ENCODE measurements around the gene DCC. TPM values are rescaled to one million over a fixed set of nuclear protein-coding genes. Genes with fewer than 3 reads are reported as not detected.

Gene DCC
- total and polyA plus RNA-seq, 9 donors, result under 0.01 to 0.77 (median 0.30) TPM; not detected in 3

GRCh38 chr18:52829876-52830405, 489.9 kb downstream of the DCC start:
- Histone ChIP-seq H3K36me3 (no peaks in the 10 kb centered on the region), H3K27ac (no peak overlapping the region), H3K27me3 (no peaks in the 10 kb centered on the region), H3K4me3 (no peak overlapping the region), H3K4me1 (ENCODE audit: insufficient read depth) (no peaks in the 10 kb centered on the region), H3K9me3 (no peaks in the 10 kb centered on the region)
- WGBS, 3 donors, result 64 to 77% (median 65%) methylated on average over 4 of the region's 4 CpGs
- no peak for DNase-seq
- no peak for TF ChIP-seq POLR2A (IDR thresholded peaks at IDR 0.05)
- TF ChIP-seq, protein P1, sequence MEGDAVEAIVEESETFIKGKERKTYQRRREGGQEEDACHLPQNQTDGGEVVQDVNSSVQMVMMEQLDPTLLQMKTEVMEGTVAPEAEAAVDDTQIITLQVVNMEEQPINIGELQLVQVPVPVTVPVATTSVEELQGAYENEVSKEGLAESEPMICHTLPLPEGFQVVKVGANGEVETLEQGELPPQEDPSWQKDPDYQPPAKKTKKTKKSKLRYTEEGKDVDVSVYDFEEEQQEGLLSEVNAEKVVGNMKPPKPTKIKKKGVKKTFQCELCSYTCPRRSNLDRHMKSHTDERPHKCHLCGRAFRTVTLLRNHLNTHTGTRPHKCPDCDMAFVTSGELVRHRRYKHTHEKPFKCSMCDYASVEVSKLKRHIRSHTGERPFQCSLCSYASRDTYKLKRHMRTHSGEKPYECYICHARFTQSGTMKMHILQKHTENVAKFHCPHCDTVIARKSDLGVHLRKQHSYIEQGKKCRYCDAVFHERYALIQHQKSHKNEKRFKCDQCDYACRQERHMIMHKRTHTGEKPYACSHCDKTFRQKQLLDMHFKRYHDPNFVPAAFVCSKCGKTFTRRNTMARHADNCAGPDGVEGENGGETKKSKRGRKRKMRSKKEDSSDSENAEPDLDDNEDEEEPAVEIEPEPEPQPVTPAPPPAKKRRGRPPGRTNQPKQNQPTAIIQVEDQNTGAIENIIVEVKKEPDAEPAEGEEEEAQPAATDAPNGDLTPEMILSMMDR (IDR thresholded peaks at IDR 0.05), result no peak
- TF ChIP-seq EP300 (IDR thresholded peaks at IDR 0.05), result no peak
- intact Hi-C loops (cut with DNase I), result no loop called here

DNA sequence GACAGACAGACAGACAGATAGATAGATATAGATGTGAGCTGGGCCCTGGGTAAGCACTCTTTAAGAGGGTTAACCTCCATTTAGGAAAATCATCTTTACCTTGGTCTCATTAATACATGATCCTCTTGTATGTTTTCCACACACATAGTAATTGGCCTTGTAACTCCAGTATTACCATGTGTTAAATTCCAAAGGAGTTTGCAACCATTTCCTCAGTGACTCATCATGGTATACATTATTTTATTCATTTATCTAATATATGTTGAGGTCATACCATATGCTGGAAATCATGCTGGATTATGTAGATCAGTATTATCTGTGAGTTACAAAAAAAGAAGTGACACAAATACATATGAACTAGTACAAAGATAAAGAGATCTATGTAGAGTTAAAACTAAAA, 504.3 kb downstream of the DCC start:
- H3K4me1 ChIP-seq (ENCODE audit: insufficient read depth), result no peaks in the 10 kb centered on the region
- no peak for TF ChIP-seq POLR2A (IDR thresholded peaks at IDR 0.05)
- no peak for TF ChIP-seq EP300 (IDR thresholded peaks at IDR 0.05)
- TF ChIP-seq, protein P1 (IDR thresholded peaks at IDR 0.05), result no peak
- H3K4me3 ChIP-seq, result no peak overlapping the region
- intact Hi-C loops (cut with DNase I), result no loop called here
- H3K36me3 ChIP-seq, result no peaks in the 10 kb centered on the region
- no peaks in the 10 kb centered on the region for H3K9me3 ChIP-seq
- DNase-seq, result no peak
- no peak overlapping the region for H3K27ac ChIP-seq
- no peaks in the 10 kb centered on the region for H3K27me3 ChIP-seq

DNA sequence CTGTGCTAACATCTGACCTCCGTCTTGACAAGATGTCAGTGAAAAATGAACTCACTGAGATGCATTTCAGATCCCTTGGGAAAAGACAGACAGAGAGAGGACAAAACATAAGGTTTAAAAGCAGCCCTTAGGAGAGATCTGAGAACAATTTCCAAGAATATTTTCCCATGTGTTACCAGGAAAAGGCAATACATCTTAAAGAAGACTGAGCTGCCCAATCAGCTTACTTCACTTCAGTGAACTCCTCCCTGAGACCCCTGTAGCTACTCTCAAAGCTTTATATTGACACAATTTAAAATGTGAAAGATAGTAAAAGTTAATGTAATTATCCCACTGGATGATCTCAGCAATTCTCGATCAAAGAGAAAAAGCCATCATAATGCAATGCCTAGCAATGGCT, 505.0 kb downstream of the DCC start:
- intact Hi-C loops (cut with DNase I), result no loop called here
- H3K9me3 ChIP-seq, result no peaks in the 10 kb centered on the region
- no peaks in the 10 kb centered on the region for H3K36me3 ChIP-seq
- 85 to 91% (median 88%) methylated on average over 2 of the region's 2 CpGs for WGBS, 3 donors
- no peaks in the 10 kb centered on the region for H3K27me3 ChIP-seq
- TF ChIP-seq, protein P1 (IDR thresholded peaks at IDR 0.05), result no peak
- TF ChIP-seq EP300 (IDR thresholded peaks at IDR 0.05), result no peak
- no peak for TF ChIP-seq POLR2A (IDR thresholded peaks at IDR 0.05)
- no peak overlapping the region for H3K4me3 ChIP-seq
- H3K4me1 ChIP-seq (ENCODE audit: insufficient read depth), result no peaks in the 10 kb centered on the region
- H3K27ac ChIP-seq, result no peak overlapping the region
- DNase-seq, result no peak

- Histone ChIP-seq H3K27ac (no peak overlapping the region), H3K9me3 (no peaks in the 10 kb centered on the region), H3K4me1 (ENCODE audit: insufficient read depth) (no peaks in the 10 kb centered on the region), H3K4me3 (no peak overlapping the region), H3K36me3 (no peaks in the 10 kb centered on the region), H3K27me3 (no peaks in the 10 kb centered on the region)
- intact Hi-C loops (cut with DNase I), result loop anchor here in 1 of 4 donors (5.0 kb wide), 1 partner anchor 157 kb away; no protein-coding TSS in a partner anchor
- WGBS, 3 donors, result 24 to 47% (median 26%) methylated on average over 6 of the region's 6 CpGs
- TF ChIP-seq, protein P1 (IDR thresholded peaks at IDR 0.05), result no peak
- no peak for TF ChIP-seq POLR2A (IDR thresholded peaks at IDR 0.05)
- no peak for TF ChIP-seq EP300 (IDR thresholded peaks at IDR 0.05)
- DNase-seq, result no peak
Observed at GRCh38 chr18:52850031-52850560, 510.1 kb downstream of the DCC start.
